Measurements from ENCODE around the gene KRTAP1-4. TPM values are rescaled to one million over a fixed set of nuclear protein-coding genes. Genes with fewer than 3 reads are reported as not detected.
"Not testable (repeated sequence)": the region's sequence is repeated elsewhere in the genome, so short reads cannot be mapped to it uniquely, and the experiment has no call there.

KRTAP1-4 gene
- total RNA-seq, 4 donors from 2014 or later = not detected

DNA sequence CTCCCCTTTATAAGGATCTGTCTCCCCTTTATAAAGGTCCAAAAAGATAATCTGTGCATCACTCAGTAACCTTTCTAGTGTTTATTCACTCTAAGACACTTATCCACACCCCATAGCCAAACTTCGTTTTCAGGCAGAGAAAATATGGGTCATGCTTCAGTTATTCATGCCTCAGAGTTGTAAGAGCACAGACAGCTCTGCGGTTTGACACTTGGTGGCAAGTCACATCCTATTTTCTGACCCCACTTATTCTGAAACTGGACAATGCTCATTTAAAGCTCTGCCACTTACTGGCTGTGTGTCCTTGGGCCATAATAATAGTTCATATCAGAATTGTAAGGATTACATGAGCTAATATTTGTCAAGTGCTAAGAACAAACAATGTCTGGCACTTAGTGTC is 19.1 kb upstream of the KRTAP1-4 start:
- H3K9me3 ChIP-seq = peaks cover 0 to 5% (median 0%) of the 10 kb centered on the region in 3 donors
- in situ Hi-C loops (cut with MboI; ENCODE audit: low sequenced_read_pairs in 4 of 4) = no loop called here
- H3K4me1 ChIP-seq = no peaks in the 10 kb centered on the region
- H3K4me3 ChIP-seq = no peak overlapping the region
- intact Hi-C loops (cut with DNase I; ENCODE audit: low total_unique reads) = no loop called here
- no peaks in the 10 kb centered on the region for H3K36me3 ChIP-seq
- ATAC-seq (no peak), DNase-seq (no peak)
- H3K27me3 ChIP-seq = peaks cover 0 to 24% (median 9%) of the 10 kb centered on the region in 3 donors
- TF ChIP-seq, protein P1, sequence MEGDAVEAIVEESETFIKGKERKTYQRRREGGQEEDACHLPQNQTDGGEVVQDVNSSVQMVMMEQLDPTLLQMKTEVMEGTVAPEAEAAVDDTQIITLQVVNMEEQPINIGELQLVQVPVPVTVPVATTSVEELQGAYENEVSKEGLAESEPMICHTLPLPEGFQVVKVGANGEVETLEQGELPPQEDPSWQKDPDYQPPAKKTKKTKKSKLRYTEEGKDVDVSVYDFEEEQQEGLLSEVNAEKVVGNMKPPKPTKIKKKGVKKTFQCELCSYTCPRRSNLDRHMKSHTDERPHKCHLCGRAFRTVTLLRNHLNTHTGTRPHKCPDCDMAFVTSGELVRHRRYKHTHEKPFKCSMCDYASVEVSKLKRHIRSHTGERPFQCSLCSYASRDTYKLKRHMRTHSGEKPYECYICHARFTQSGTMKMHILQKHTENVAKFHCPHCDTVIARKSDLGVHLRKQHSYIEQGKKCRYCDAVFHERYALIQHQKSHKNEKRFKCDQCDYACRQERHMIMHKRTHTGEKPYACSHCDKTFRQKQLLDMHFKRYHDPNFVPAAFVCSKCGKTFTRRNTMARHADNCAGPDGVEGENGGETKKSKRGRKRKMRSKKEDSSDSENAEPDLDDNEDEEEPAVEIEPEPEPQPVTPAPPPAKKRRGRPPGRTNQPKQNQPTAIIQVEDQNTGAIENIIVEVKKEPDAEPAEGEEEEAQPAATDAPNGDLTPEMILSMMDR (IDR thresholded peaks at IDR 0.05 in 4 of 5, conservative IDR thresholded peaks at IDR 0.05 in 1 of 5) = no peak
- no peak for TF ChIP-seq POLR2A (IDR thresholded peaks at IDR 0.05)
- no peak overlapping the region for H3K27ac ChIP-seq

DNA sequence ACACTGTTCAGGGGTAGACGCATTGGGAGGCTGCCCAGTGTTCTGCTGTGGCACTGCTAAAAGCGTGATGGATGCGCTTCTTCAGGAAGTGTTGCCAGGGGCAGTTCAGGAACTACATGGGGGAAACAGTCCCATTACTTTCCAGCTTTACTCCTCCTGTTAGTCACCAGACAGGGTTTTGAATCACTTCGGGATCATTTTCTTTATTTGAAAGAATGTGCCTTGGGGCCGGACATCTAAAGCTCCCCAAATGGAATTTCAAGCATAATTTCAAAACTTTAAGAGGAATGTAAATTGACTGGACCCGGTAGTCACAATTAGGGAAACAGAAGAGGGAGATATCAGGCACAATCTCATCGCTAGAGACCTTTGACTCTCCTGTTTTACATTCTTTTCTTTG is 18.4 kb upstream of the KRTAP1-4 start:
- no peak for DNase-seq
- intact Hi-C loops (cut with DNase I; ENCODE audit: low total_unique reads) (no loop called here), in situ Hi-C loops (cut with MboI; ENCODE audit: low sequenced_read_pairs in 4 of 4) (no loop called here)
- Histone ChIP-seq H3K4me1 (no peaks in the 10 kb centered on the region), H3K4me3 (no peak overlapping the region), H3K36me3 (no peaks in the 10 kb centered on the region), H3K27ac (no peak overlapping the region), H3K9me3 (peaks cover 0 to 4% (median 0%) of the 10 kb centered on the region in 3 donors), H3K27me3 (peaks cover 0 to 24% (median 9%) of the 10 kb centered on the region in 3 donors)
- ATAC-seq = no peak
- TF ChIP-seq, protein P1 (IDR thresholded peaks at IDR 0.05 in 4 of 5, conservative IDR thresholded peaks at IDR 0.05 in 1 of 5) = no peak
- no peak for TF ChIP-seq POLR2A (IDR thresholded peaks at IDR 0.05)

GRCh38 chr17:41046735-41047465 is 16.9 kb upstream of the KRTAP1-4 start, which contains the start of gene KRTAP2-1:
Gene KRTAP2-1 (minus strand): TSS chr17:41047316. CDS start chr17:41047267, 49 bp downstream.
- H3K9me3 ChIP-seq; H3K27ac ChIP-seq; ATAC-seq; H3K4me3 ChIP-seq; intact Hi-C loops (cut with DNase I; ENCODE audit: low total_unique reads); H3K36me3 ChIP-seq; in situ Hi-C loops (cut with MboI; ENCODE audit: low sequenced_read_pairs in 4 of 4); DNase-seq; H3K4me1 ChIP-seq: not testable (repeated sequence)
- H3K27me3 ChIP-seq = peaks cover 3 to 26% (median 9%) of the 10 kb centered on the region in 3 donors

DNA sequence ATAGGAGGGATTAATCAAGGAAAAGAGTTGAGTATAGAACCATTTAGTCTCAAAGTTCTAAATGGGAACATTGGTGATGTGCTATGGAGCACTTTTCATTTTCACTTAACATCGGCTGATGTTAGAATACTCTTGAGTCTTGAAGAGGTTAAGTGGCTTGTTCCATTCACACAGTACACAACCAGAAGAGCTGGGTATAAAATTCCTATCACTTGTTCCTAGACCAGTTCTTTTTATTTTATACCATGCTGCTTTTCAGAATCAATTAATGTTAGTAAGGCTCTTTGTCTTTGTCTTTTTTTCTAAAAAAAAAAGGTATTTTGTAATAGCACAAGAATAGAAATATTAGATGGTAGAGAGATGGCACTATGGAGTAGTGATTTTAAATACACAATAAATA is 13.0 kb upstream of the KRTAP1-4 start:
- no peak for TF ChIP-seq POLR2A (IDR thresholded peaks at IDR 0.05)
- TF ChIP-seq, protein P1 (IDR thresholded peaks at IDR 0.05 in 4 of 5, conservative IDR thresholded peaks at IDR 0.05 in 1 of 5) = no peak
- Histone ChIP-seq H3K36me3 (no peaks in the 10 kb centered on the region), H3K27ac (no peak overlapping the region), H3K4me3 (no peak overlapping the region), H3K27me3 (peaks cover 0 to 12% (median 3%) of the 10 kb centered on the region in 3 donors), H3K9me3 (no peaks in the 10 kb centered on the region), H3K4me1 (no peaks in the 10 kb centered on the region)
- in situ Hi-C loops (cut with MboI; ENCODE audit: low sequenced_read_pairs in 4 of 4) = no loop called here
- intact Hi-C loops (cut with DNase I; ENCODE audit: low total_unique reads) = no loop called here
- DNase-seq (no peak), ATAC-seq (no peak)

DNA sequence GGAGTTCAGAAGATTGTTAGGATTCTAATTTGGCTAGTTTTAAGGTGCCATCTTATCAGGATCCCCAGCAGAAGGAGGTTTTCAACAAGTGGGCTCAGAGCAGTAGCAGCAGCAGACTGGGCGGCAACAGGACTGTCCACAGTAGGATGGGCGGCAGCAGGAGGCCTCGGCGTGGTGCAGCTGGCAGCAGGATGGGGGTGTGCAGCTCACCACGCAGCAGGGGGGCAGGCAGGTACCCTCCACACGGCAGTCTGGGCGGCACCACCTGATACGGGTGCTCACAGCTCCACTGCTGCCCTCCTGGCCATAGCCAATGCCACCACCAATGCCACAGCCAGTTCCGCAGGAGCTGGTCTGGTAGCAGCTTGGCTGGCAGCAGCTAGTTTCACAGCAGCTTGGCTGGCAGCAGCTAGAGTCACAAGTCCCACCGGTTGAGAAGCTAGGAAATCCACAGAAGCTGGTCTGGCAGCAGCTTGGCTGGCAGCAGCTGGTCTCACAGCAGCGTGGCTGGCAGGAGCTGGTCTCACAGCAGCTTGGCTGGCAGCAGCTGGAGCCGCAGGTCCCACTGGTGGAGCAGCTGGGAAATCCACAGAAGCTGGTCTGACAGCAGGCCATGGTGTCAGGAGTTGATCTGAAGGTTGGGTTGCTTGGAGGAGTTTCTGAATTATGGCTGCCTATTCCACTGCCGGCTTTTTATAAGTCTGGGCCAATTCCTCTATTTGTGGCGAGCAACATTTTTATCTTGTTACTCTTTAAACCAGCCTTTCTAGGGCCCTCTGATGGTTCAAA is 11.0 kb upstream of the KRTAP1-4 start, which contains the start of gene KRTAP1-1:
TSS of gene KRTAP1-1 (minus strand) at position 668 of the 789 bp plus-strand sequence. CDS start at position 615, 53 bp downstream.
- H3K4me3 ChIP-seq; H3K36me3 ChIP-seq; H3K4me1 ChIP-seq; H3K9me3 ChIP-seq; DNase-seq; in situ Hi-C loops (cut with MboI; ENCODE audit: low sequenced_read_pairs in 4 of 4); ATAC-seq; H3K27ac ChIP-seq; intact Hi-C loops (cut with DNase I; ENCODE audit: low total_unique reads): not testable (repeated sequence)
- peaks cover 3 to 13% (median 4%) of the 10 kb centered on the region in 3 donors for H3K27me3 ChIP-seq

All from gastrocnemius medialis (tissue), 4 donors.